ENCODE measurements around the gene ZNF304. TPM values are rescaled to one million over a fixed set of nuclear protein-coding genes. Genes with fewer than 3 reads are reported as not detected.

Gene ZNF304
- total and polyA plus RNA-seq, 2 of the 13 experiments (the other 11 are each of a cell fraction or from before 2014, with no cell fraction given), result 3.4 to 8.0 TPM

DNA sequence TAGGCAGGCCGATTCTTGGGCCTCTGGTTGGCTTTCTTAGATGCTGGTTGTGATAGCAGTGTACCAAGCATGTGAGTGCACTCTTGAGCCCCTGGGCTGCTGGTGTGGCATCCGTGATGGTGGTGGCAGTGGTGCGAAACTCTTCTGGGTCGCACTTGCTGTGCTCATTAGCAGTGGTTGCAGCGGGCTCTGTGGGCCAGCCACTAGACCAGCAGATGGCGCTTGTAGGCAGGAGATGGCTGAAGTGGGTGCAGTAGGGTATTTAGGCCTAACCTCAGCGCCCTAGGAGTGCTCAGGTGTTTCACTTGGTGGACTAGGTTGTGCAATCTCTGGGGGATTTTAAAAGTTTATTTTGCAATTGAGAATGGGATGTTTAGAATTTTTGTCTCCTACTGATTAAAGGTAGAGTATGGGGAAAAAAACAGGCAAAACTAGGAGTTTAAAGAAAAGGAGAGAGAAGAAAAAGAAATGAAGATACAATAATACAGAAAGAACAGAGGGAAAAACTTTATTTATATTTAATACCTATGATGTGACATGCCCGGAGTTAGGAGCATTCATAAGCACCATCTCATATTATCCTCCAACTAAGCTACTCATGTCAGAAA lies 55.5 kb downstream of the ZNF304 start (continued):
- TF ChIP-seq, protein P1, sequence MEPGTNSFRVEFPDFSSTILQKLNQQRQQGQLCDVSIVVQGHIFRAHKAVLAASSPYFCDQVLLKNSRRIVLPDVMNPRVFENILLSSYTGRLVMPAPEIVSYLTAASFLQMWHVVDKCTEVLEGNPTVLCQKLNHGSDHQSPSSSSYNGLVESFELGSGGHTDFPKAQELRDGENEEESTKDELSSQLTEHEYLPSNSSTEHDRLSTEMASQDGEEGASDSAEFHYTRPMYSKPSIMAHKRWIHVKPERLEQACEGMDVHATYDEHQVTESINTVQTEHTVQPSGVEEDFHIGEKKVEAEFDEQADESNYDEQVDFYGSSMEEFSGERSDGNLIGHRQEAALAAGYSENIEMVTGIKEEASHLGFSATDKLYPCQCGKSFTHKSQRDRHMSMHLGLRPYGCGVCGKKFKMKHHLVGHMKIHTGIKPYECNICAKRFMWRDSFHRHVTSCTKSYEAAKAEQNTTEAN (CRISPR knock-in tag; conservative IDR thresholded peaks at IDR 0.05), result no peak
- TF ChIP-seq, protein P2, sequence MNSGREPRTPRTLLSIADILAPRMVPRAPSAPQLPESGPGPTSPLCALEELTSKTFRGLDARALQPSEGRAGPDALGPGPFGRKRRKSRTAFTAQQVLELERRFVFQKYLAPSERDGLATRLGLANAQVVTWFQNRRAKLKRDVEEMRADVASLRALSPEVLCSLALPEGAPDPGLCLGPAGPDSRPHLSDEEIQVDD (CRISPR knock-in tag; IDR thresholded peaks at IDR 0.05; ENCODE audit: borderline replicate concordance), result no peak
- TF ChIP-seq ZNF496 (CRISPR knock-in tag; IDR thresholded peaks at IDR 0.05; ENCODE audit: insufficient replicate concordance), result no peak
- TF ChIP-seq IRF2 (CRISPR knock-in tag; IDR thresholded peaks at IDR 0.05), result peak; percentile 80; the same call in 1 of the 2 replicates
- no peak for TF ChIP-seq GATA4 (IDR thresholded peaks at IDR 0.05; ENCODE audit: borderline replicate concordance, low read depth)
- TF ChIP-seq SMYD3 (CRISPR knock-in tag; IDR thresholded peaks at IDR 0.05), result no peak
- TF ChIP-seq TBX3 (IDR thresholded peaks at IDR 0.05; ENCODE audit: borderline replicate concordance), result no peak
- no peak for TF ChIP-seq ZNF550 (CRISPR knock-in tag; IDR thresholded peaks at IDR 0.05; ENCODE audit: borderline replicate concordance)
- no peak for TF ChIP-seq TFAP4 (IDR thresholded peaks at IDR 0.05; ENCODE audit: borderline replicate concordance, low read depth)
- TF ChIP-seq DNMT3B (CRISPR knock-in tag; conservative IDR thresholded peaks at IDR 0.05), result no peak
- TF ChIP-seq IKZF1 (IDR thresholded peaks at IDR 0.05), result no peak
- no peak for TF ChIP-seq TSC22D2 (CRISPR knock-in tag; IDR thresholded peaks at IDR 0.05; ENCODE audit: borderline replicate concordance)
- TF ChIP-seq, protein P3, sequence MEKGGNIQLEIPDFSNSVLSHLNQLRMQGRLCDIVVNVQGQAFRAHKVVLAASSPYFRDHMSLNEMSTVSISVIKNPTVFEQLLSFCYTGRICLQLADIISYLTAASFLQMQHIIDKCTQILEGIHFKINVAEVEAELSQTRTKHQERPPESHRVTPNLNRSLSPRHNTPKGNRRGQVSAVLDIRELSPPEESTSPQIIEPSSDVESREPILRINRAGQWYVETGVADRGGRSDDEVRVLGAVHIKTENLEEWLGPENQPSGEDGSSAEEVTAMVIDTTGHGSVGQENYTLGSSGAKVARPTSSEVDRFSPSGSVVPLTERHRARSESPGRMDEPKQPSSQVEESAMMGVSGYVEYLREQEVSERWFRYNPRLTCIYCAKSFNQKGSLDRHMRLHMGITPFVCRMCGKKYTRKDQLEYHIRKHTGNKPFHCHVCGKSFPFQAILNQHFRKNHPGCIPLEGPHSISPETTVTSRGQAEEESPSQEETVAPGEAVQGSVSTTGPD (CRISPR knock-in tag; IDR thresholded peaks at IDR 0.05), result no peak
- TF ChIP-seq MEF2D (CRISPR knock-in tag; IDR thresholded peaks at IDR 0.05), result no peak
- TF ChIP-seq SP1 (IDR thresholded peaks at IDR 0.05), result no peak
- TF ChIP-seq SP1 (CRISPR knock-in tag; IDR thresholded peaks at IDR 0.05), result 0 out of 2 replicates have a peak, but pooled peaks have one; percentile 20
- no peak for TF ChIP-seq NFE2L2 (IDR thresholded peaks at IDR 0.05; ENCODE audit: low read length)
- TF ChIP-seq ZNF44 (CRISPR knock-in tag; IDR thresholded peaks at IDR 0.05), result no peak
- TF ChIP-seq ELF4 (CRISPR knock-in tag; IDR thresholded peaks at IDR 0.05; ENCODE audit: borderline replicate concordance), result no peak
- no peak for TF ChIP-seq ZMYM3 (CRISPR knock-in tag; IDR thresholded peaks at IDR 0.05)
- no peak for TF ChIP-seq HOXA9 (CRISPR knock-in tag; IDR thresholded peaks at IDR 0.05; ENCODE audit: borderline replicate concordance)
- TF ChIP-seq, protein P4, sequence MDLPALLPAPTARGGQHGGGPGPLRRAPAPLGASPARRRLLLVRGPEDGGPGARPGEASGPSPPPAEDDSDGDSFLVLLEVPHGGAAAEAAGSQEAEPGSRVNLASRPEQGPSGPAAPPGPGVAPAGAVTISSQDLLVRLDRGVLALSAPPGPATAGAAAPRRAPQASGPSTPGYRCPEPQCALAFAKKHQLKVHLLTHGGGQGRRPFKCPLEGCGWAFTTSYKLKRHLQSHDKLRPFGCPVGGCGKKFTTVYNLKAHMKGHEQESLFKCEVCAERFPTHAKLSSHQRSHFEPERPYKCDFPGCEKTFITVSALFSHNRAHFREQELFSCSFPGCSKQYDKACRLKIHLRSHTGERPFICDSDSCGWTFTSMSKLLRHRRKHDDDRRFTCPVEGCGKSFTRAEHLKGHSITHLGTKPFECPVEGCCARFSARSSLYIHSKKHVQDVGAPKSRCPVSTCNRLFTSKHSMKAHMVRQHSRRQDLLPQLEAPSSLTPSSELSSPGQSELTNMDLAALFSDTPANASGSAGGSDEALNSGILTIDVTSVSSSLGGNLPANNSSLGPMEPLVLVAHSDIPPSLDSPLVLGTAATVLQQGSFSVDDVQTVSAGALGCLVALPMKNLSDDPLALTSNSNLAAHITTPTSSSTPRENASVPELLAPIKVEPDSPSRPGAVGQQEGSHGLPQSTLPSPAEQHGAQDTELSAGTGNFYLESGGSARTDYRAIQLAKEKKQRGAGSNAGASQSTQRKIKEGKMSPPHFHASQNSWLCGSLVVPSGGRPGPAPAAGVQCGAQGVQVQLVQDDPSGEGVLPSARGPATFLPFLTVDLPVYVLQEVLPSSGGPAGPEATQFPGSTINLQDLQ (CRISPR knock-in tag; IDR thresholded peaks at IDR 0.05), result no peak

Measured in HepG2 (cell line).